GM21447 (cell line): ENCODE data around the gene ZSCAN5A.
"Not testable (repeated sequence)": the region's sequence is repeated elsewhere in the genome, so short reads cannot be mapped to it uniquely, and the experiment has no call there.

ENCODE experiments used
- ATAC-seq: cut with Tn5 transposase; IDR thresholded peaks from one replicate; pipeline ENCODE4 v1.9.1; 2021; ENCODE audit not compliant: unreplicated experiment

The ZSCAN5A gene

GRCh38 chr19:56273563-56274117 is 41.0 kb downstream of the ZSCAN5A start:
- ATAC-seq, result no peak

GRCh38 chr19:56272161-56272798 is 42.4 kb downstream of the ZSCAN5A start, which contains the start of gene EDDM13:
EDDM13 (plus strand) TSS chr19:56272748; CDS start chr19:56272835, 87 bp downstream.
- ATAC-seq, result no peak

- ATAC-seq, result no peak
Observed at GRCh38 chr19:56271151-56271550, 43.5 kb downstream of the ZSCAN5A start.

GRCh38 chr19:56270676-56271075 is 44.0 kb downstream of the ZSCAN5A start:
- no peak for ATAC-seq

GRCh38 chr19:56269348-56269747 is 45.3 kb downstream of the ZSCAN5A start:
- ATAC-seq, result no peak

- ATAC-seq, result no peak
Observed at GRCh38 chr19:56266051-56266450, 48.6 kb downstream of the ZSCAN5A start.

GRCh38 chr19:56263319-56263718 is 51.3 kb downstream of the ZSCAN5A start:
- ATAC-seq, result no peak

- not testable (repeated sequence) for ATAC-seq
Observed at GRCh38 chr19:56261932-56262331, 52.7 kb downstream of the ZSCAN5A start.

- no peak for ATAC-seq
Observed at GRCh38 chr19:56261145-56261544, 53.5 kb downstream of the ZSCAN5A start.

GRCh38 chr19:56258272-56258671 is 56.4 kb downstream of the ZSCAN5A start:
- ATAC-seq, result no peak

GRCh38 chr19:56253737-56254136 is 60.9 kb downstream of the ZSCAN5A start:
- no peak for ATAC-seq

GRCh38 chr19:56252699-56253422 is 61.8 kb downstream of the ZSCAN5A start:
- ATAC-seq, result no peak

GRCh38 chr19:56248736-56249338 is 65.8 kb downstream of the ZSCAN5A start:
- ATAC-seq, result not testable (repeated sequence)

GRCh38 chr19:56245764-56246163 is 68.9 kb downstream of the ZSCAN5A start:
- ATAC-seq, result not testable (repeated sequence)

GRCh38 chr19:56245121-56245740 is 69.4 kb downstream of the ZSCAN5A start:
- no peak for ATAC-seq

- no peak for ATAC-seq
Observed at GRCh38 chr19:56223481-56223880, 91.2 kb downstream of the ZSCAN5A start.

- ATAC-seq, result no peak
Observed at GRCh38 chr19:56222901-56223300, 91.7 kb downstream of the ZSCAN5A start.

GRCh38 chr19:56221851-56222250 is 92.8 kb downstream of the ZSCAN5A start:
- ATAC-seq, result no peak

GRCh38 chr19:56221442-56221841 is 93.2 kb downstream of the ZSCAN5A start:
- not testable (repeated sequence) for ATAC-seq

GRCh38 chr19:56218961-56219360 is 95.7 kb downstream of the ZSCAN5A start:
- no peak for ATAC-seq
